Astrocyte (in vitro differentiated cells and primary cell): ENCODE measurements around the gene ING5. TPM values are rescaled to one million over a fixed set of nuclear protein-coding genes. Genes with fewer than 3 reads are reported as not detected.
"Not testable (repeated sequence)": the region's sequence is repeated elsewhere in the genome, so short reads cannot be mapped to it uniquely, and the experiment has no call there.

Experiments used
- DNase-seq: peaks from one replicate; pipeline ENCODE4 v3.0.0-alpha.2; 2010; ENCODE audit warnings: low read depth
- FAIRE-seq: peaks from 2 replicates; lab custom pipeline; 2011; peaks lifted over from hg19 to GRCh38; lab: Jason Lieb, UNC
- H2AFZ ChIP-seq: 2 replicates; pipeline ENCODE4 v1.6.0; 2012; ENCODE audit warnings: low read depth, low read length, inconsistent platforms
- H3K27ac ChIP-seq: 2 replicates; pipeline ENCODE4 v1.5.1; 2011; ENCODE audit warnings: low read depth, low read length, inconsistent platforms
- H3K27me3 ChIP-seq: 2 replicates; pipeline ENCODE4 v1.6.0; 2011; ENCODE audit warnings: low read length, inconsistent platforms; ENCODE audit not compliant: insufficient read depth
- H3K36me3 ChIP-seq: 2 replicates; pipeline ENCODE4 v1.5.1; 2011; ENCODE audit warnings: low read length, inconsistent platforms; ENCODE audit not compliant: insufficient read depth
- H3K4me1 ChIP-seq: 2 replicates; pipeline ENCODE4 v1.5.1; 2011; ENCODE audit warnings: low read length, inconsistent platforms; ENCODE audit not compliant: insufficient read depth
- H3K4me2 ChIP-seq: 2 replicates; pipeline ENCODE4 v1.6.0; 2012; ENCODE audit warnings: low read length, inconsistent platforms
- H3K4me3 ChIP-seq: 2 replicates; pipeline ENCODE4 v1.5.1; 2011; ENCODE audit warnings: low read depth, mild to moderate bottlenecking, low read length, inconsistent platforms; ENCODE audit not compliant: insufficient read depth
- H3K79me2 ChIP-seq: 2 replicates; pipeline ENCODE4 v1.6.0; 2012; ENCODE audit warnings: mild to moderate bottlenecking, low read length, inconsistent platforms; ENCODE audit not compliant: insufficient read depth
- H3K9ac ChIP-seq: 2 replicates; pipeline ENCODE4 v1.6.0; 2012; ENCODE audit warnings: mild to moderate bottlenecking, low read length, inconsistent platforms
- H3K9me3 ChIP-seq: 2 replicates; pipeline ENCODE4 v1.5.1; 2012; ENCODE audit warnings: low read depth, mild to moderate bottlenecking, low read length, inconsistent platforms; ENCODE audit not compliant: insufficient read depth
- H4K20me1 ChIP-seq: 2 replicates; pipeline ENCODE4 v1.6.0; 2012; ENCODE audit warnings: low read length, inconsistent platforms; ENCODE audit not compliant: insufficient read depth
- H3K27ac Mint-ChIP-seq: one replicate; pipeline ENCODE4 v1.8.0; 2021; ENCODE audit warnings: mild to moderate bottlenecking, mixed read lengths; ENCODE audit not compliant: unreplicated experiment
- H3K27me3 Mint-ChIP-seq: one replicate; pipeline ENCODE4 v1.8.0; 2021; ENCODE audit warnings: low read depth, mixed read lengths; ENCODE audit not compliant: unreplicated experiment
- H3K36me3 Mint-ChIP-seq: one replicate; pipeline ENCODE4 v1.8.0; 2021; ENCODE audit warnings: low read depth, mixed read lengths; ENCODE audit not compliant: unreplicated experiment
- H3K4me1 Mint-ChIP-seq: one replicate; pipeline ENCODE4 v1.8.0; 2021; ENCODE audit warnings: low read depth, mixed read lengths; ENCODE audit not compliant: unreplicated experiment
- H3K4me3 Mint-ChIP-seq: one replicate; pipeline ENCODE4 v1.8.0; 2021; ENCODE audit warnings: mild to moderate bottlenecking, moderate library complexity, mixed read lengths; ENCODE audit not compliant: unreplicated experiment
- H3K9me3 Mint-ChIP-seq: one replicate; pipeline ENCODE4 v1.8.0; 2021; ENCODE audit warnings: mild to moderate bottlenecking, mixed read lengths; ENCODE audit not compliant: unreplicated experiment
- EZH2 ChIP-seq: IDR thresholded peaks from 2 replicates; pipeline ENCODE4 v1.6.1; 2012; ENCODE audit warnings: mild to moderate bottlenecking, low read length, inconsistent platforms; ENCODE audit not compliant: insufficient read depth
- total RNA-seq: library from RNA; stranded (reverse); gene quantifications from 2 replicates; pipeline ENCODE4 v1.2.1, GENCODE V29; 2021
- TF ChIP-seq, protein P1 (sequence below): IDR thresholded peaks from 2 replicates; pipeline ENCODE4 v1.5.1; 2011; ENCODE audit warnings: low read depth, mild to moderate bottlenecking, inconsistent platforms, low read length, moderate library complexity; ENCODE audit not compliant: insufficient read depth

ING5 gene
- total RNA-seq, 1 donor from 2014 or later, result 19.7 TPM

DNA sequence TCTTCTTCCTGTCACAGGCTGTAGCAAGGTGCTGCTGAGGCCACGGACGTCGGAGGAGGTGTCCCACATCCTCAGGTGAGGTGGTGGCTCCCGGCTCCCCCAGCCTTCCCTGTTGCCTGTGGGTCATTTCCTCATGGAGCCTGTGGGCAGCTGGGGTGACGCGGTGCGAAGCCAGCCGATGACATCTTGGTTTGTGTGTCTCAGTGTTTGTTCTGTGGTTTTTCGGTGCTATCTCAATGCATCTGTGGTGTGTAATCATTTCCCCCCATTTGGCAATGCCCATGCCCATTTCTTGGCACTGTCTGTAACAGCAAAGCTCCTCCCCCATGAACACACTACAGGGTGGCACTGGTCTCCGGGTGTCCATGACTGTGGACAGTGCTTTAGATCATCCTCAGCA is 39.2 kb downstream of the ING5 start:
- Mint-ChIP-seq H3K4me3 (no peak overlapping the region), H3K27ac (no peak overlapping the region), H3K9me3 (peaks cover 1% of the 10 kb centered on the region), H3K4me1 (peaks cover 2% of the 10 kb centered on the region), H3K27me3 (no peaks in the 10 kb centered on the region), H3K36me3 (peaks cover 10% of the 10 kb centered on the region)
- Histone ChIP-seq H3K27me3 (no peaks in the 10 kb centered on the region), H3K9ac (no peak overlapping the region), H3K4me1 (no peaks in the 10 kb centered on the region), H3K4me3 (no peak overlapping the region), H3K36me3 (peaks cover 2% of the 10 kb centered on the region), H2AFZ (no peak overlapping the region), H3K79me2 (peaks cover 3% of the 10 kb centered on the region), H3K4me2 (no peak overlapping the region), H3K9me3 (no peaks in the 10 kb centered on the region), H4K20me1 (peaks cover 40% of the 10 kb centered on the region), H3K27ac (no peak overlapping the region)
- no peak for TF ChIP-seq EZH2
- TF ChIP-seq, protein P1, sequence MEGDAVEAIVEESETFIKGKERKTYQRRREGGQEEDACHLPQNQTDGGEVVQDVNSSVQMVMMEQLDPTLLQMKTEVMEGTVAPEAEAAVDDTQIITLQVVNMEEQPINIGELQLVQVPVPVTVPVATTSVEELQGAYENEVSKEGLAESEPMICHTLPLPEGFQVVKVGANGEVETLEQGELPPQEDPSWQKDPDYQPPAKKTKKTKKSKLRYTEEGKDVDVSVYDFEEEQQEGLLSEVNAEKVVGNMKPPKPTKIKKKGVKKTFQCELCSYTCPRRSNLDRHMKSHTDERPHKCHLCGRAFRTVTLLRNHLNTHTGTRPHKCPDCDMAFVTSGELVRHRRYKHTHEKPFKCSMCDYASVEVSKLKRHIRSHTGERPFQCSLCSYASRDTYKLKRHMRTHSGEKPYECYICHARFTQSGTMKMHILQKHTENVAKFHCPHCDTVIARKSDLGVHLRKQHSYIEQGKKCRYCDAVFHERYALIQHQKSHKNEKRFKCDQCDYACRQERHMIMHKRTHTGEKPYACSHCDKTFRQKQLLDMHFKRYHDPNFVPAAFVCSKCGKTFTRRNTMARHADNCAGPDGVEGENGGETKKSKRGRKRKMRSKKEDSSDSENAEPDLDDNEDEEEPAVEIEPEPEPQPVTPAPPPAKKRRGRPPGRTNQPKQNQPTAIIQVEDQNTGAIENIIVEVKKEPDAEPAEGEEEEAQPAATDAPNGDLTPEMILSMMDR, result no peak
- no peak for DNase-seq
- FAIRE-seq, result no peak

DNA sequence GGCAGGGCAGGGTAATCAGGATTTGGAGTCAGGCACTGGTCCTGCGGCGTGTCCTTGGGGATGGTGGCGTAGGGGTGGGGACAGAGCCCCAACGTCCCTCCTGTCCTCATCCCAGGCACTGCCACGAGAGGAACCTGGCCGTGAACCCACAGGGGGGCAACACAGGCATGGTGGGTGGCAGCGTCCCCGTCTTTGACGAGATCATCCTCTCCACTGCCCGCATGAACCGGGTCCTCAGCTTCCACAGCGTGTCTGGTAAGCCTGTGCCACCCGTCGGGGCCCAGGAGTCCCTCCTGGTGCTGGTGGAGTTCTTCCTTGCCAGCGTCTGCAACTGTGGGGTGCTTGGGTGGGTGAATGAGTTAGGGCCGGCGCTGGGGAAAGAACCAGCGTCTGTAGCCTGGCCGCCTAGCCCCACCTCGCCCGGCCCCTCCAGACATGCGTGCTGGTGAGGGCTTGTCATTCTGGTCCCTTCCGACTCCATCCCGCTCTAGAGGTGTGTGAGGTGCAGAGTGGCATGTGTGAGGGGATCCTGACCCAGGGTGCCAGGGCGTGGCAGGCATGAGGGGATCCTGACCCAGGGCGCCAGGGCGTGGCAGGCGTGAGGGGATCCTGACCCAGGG is 40.6 kb downstream of the ING5 start:
- H3K36me3 ChIP-seq, result peaks cover 2% of the 10 kb centered on the region
- H3K27me3 ChIP-seq, result no peaks in the 10 kb centered on the region
- Mint-ChIP-seq H3K4me3 (no peak overlapping the region), H3K4me1 (no peaks in the 10 kb centered on the region), H3K36me3 (peaks cover 18% of the 10 kb centered on the region), H3K9me3 (peaks cover 3% of the 10 kb centered on the region), H3K27ac (no peak overlapping the region), H3K27me3 (no peaks in the 10 kb centered on the region)
- no peak overlapping the region for H2AFZ ChIP-seq
- H3K27ac ChIP-seq, result no peak overlapping the region
- TF ChIP-seq, protein P1, result no peak
- H3K9me3 ChIP-seq, result no peaks in the 10 kb centered on the region
- no peaks in the 10 kb centered on the region for H3K4me1 ChIP-seq
- H3K9ac ChIP-seq, result no peak overlapping the region
- no peak overlapping the region for H3K4me2 ChIP-seq
- H4K20me1 ChIP-seq, result peaks cover 40% of the 10 kb centered on the region
- H3K79me2 ChIP-seq, result peaks cover 3% of the 10 kb centered on the region
- H3K4me3 ChIP-seq, result no peak overlapping the region
- no peak for FAIRE-seq
- DNase-seq, result no peak

DNA sequence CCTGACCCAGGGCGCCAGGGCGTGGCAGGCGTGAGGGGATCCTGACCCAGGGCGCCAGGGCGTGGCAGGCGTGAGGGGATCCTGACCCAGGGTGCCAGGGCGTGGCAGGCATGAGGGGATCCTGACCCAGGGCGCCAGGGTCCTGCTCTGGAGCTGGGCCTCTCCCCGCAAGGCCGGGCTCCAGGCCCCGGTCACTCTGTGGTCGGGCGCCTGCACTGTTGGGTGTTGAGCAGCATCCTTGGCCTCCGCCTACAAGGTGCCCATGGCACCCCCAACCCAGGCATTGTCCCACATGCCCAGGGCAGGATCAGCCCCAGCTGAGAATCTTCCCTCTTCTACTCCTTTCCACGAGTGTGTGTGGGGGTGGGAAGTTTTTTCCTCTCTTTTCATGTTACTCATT is 41.2 kb downstream of the ING5 start:
- H3K79me2 ChIP-seq, H3K4me1 Mint-ChIP-seq, H3K9me3 Mint-ChIP-seq, H3K9me3 ChIP-seq, DNase-seq, H3K4me1 ChIP-seq, FAIRE-seq, H2AFZ ChIP-seq, H3K27me3 ChIP-seq, H3K9ac ChIP-seq, H3K4me2 ChIP-seq, H3K27ac Mint-ChIP-seq, H3K27me3 Mint-ChIP-seq, H3K4me3 ChIP-seq, H3K27ac ChIP-seq, H3K36me3 ChIP-seq, H3K4me3 Mint-ChIP-seq: not testable (repeated sequence)
- peaks cover 18% of the 10 kb centered on the region for H3K36me3 Mint-ChIP-seq
- H4K20me1 ChIP-seq, result peaks cover 36% of the 10 kb centered on the region
